Sigmoid colon (tissue), 7 donors: Measurements from ENCODE around the gene MYO5A. TPM values are rescaled to one million over a fixed set of nuclear protein-coding genes. Genes with fewer than 3 reads are reported as not detected.
A peak's percentile ranks its signal among the peaks of the same experiment; 100 is the strongest.

Experiments
- DNase-seq: peaks from one replicate; pipeline ENCODE4 v3.0.0-alpha.2; 2019
- H3K27ac ChIP-seq, 4 donors: fragments of 200-600 bp; sonication (generic); one replicate each; pipeline ENCODE4 v1.5.1; 2016 to 2019; ENCODE audit warnings: mild to moderate bottlenecking in 1 of 4
- H3K27me3 ChIP-seq, 3 donors: fragments of 200-600 bp; sonication (generic); one replicate each; pipeline ENCODE4 v1.5.1; 2019; ENCODE audit warnings: mild to moderate bottlenecking in 1 of 3
- H3K36me3 ChIP-seq, 4 donors: fragments of 200-600 bp; sonication (generic); one replicate each; pipeline ENCODE4 v1.5.1; 2016 to 2019
- H3K4me1 ChIP-seq, 4 donors: fragments of 200-600 bp; sonication (generic); one replicate each; pipeline ENCODE4 v1.5.1; 2017 to 2019
- H3K4me3 ChIP-seq, 4 donors: fragments of 200-600 bp; sonication (generic); one replicate each; pipeline ENCODE4 v1.5.1; 2017 to 2019; ENCODE audit warnings: mild to moderate bottlenecking in 2 of 4, moderate library complexity in 1 of 4
- H3K9me3 ChIP-seq, 4 donors: fragments of 200-600 bp in 3 of 4; sonication (generic) in 3 of 4; one replicate each; pipeline versions ENCODE4 v1.5.1 to v1.6.1; 2013 to 2019
- EP300 ChIP-seq, 4 donors: sonication (generic); formaldehyde crosslinking; IDR thresholded peaks; one replicate each; pipeline ENCODE4 v1.6.1; 2017; ENCODE audit warnings: antibody characterized with exemption in 4 of 4
- POLR2A ChIP-seq, 2 donors: fragments of 450-650 bp; IDR thresholded peaks; one replicate each; pipeline ENCODE4 v1.6.1; 2016; ENCODE audit warnings: antibody characterized with exemption in 2 of 2, mild to moderate bottlenecking in 2 of 2, moderate library complexity in 2 of 2
- POLR2AphosphoS5 ChIP-seq, 4 donors: sonication (generic); formaldehyde crosslinking; IDR thresholded peaks; one replicate each; pipeline ENCODE4 v1.6.1; 2017; ENCODE audit warnings: antibody characterized with exemption in 4 of 4
- WGBS, 2 donors: extraction: QIAGEN DNeasy Blood & Tissue Kit; methylation state at CpG; one replicate each; pipeline ENCODE4 v1.1.7; 2013; 5-methylcytosine and 5-hydroxymethylcytosine counted together
- intact Hi-C: fragments of 100-400 bp; cut with DNase I; formaldehyde crosslinking; loops from one replicate; pipeline ENCODE4 v1.15.1; 2023
- polyA plus RNA-seq, 3 donors: library from polyadenylated mRNA; stranded (reverse); fragments of 200-250 nt; gene quantifications; one replicate each; pipeline ENCODE4 v1.2.3, GENCODE V29; 2013
- total RNA-seq, 4 donors: library from RNA; depleted of rRNA; stranded (reverse); fragments of >200 nt; gene quantifications; one replicate each; pipeline ENCODE4 v1.1.0, GENCODE V29; 2016
- TF ChIP-seq, protein P1 (sequence below), 4 experiments: fragments of 450-650 bp in 3 of 4; fragments of 200-600 bp in 1 of 4; IDR thresholded peaks; one replicate each; pipeline ENCODE4 v1.5.1; 2016 to 2019; ENCODE audit warnings: antibody characterized with exemption in 4 of 4, mild to moderate bottlenecking in 3 of 4, moderate library complexity in 2 of 4
- donor health status: healthy with polysubstance abuse.
- donor health status: Bipolar disorder and iron deficiency.
- donor health status: healthy.

Gene MYO5A
- total and polyA plus RNA-seq, 7 donors: 2.1 to 46.0 (median 23.5) TPM

DNA sequence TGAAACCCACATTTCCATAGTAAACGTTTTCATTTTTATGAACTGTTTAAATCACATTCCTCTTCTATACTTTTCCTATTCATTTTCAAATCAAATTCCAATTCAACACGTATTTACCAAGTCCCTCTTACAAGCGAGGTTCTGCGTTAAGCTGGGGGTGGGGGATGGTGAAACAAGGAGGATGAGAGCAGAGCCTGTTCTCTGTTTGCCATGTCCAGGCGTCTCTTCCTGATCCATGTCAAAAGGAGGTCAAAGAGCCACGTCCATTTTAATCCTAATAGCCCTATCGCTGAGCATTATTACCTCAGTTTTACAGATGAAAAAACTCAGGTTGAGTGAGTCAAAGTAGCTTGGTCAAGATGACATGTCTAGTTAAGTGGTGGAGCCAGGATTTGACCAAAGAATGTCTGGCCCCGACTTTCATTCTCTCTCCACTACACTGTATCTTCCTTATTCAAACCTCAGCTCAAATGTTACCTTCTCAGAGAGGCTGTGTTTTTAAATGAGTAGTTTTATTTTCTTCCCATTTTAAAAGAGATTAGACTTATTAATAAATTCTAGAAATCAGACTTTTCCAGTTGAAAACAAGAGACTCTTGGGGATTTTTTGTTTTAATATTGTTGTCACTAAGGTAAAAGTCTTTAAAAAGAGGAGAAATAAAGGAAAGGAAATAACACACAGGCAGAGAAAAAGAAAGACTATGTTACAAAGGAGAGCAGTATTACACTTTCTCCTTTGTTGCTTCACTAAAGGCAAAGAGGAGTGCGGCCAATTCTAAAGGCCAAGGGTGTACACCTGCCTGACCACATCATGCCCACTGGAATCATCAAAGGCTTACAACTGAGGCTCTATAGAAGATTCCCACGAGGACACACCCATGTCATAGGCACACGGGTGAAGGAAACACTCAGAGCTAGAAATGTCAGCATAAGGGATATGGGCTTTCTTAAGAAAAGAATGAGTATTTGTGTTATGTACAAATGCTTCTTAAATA lies 42.4 kb downstream of the MYO5A start:
- Histone ChIP-seq H3K4me3 (no peak overlapping the region), H3K9me3 (no peaks in the 10 kb centered on the region), H3K27me3 (no peaks in the 10 kb centered on the region), H3K36me3 (no peaks in the 10 kb centered on the region), H3K27ac (no peak overlapping the region), H3K4me1 (peaks cover 0 to 31% (median 11%) of the 10 kb centered on the region in 4 donors)
- intact Hi-C loops: no loop called here
- WGBS, 2 donors: 72 to 73% methylated on average over 11 of the region's 11 CpGs
- DNase-seq: no peak
- TF ChIP-seq, protein P1, sequence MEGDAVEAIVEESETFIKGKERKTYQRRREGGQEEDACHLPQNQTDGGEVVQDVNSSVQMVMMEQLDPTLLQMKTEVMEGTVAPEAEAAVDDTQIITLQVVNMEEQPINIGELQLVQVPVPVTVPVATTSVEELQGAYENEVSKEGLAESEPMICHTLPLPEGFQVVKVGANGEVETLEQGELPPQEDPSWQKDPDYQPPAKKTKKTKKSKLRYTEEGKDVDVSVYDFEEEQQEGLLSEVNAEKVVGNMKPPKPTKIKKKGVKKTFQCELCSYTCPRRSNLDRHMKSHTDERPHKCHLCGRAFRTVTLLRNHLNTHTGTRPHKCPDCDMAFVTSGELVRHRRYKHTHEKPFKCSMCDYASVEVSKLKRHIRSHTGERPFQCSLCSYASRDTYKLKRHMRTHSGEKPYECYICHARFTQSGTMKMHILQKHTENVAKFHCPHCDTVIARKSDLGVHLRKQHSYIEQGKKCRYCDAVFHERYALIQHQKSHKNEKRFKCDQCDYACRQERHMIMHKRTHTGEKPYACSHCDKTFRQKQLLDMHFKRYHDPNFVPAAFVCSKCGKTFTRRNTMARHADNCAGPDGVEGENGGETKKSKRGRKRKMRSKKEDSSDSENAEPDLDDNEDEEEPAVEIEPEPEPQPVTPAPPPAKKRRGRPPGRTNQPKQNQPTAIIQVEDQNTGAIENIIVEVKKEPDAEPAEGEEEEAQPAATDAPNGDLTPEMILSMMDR (IDR thresholded peaks at IDR 0.05): no peak
- TF ChIP-seq POLR2AphosphoS5 (IDR thresholded peaks at IDR 0.05): no peak
- no peak for TF ChIP-seq EP300 (IDR thresholded peaks at IDR 0.05)
- no peak for TF ChIP-seq POLR2A (IDR thresholded peaks at IDR 0.05)

- Histone ChIP-seq H3K4me3 (no peak overlapping the region), H3K36me3 (no peaks in the 10 kb centered on the region), H3K27ac (no peak overlapping the region), H3K9me3 (no peaks in the 10 kb centered on the region), H3K4me1 (peaks cover 0 to 32% (median 12%) of the 10 kb centered on the region in 4 donors), H3K27me3 (no peaks in the 10 kb centered on the region)
- intact Hi-C loops: no loop called here
- 95% methylated on average over 2 of the region's 2 CpGs for WGBS, 2 donors
- no peak for TF ChIP-seq POLR2A (IDR thresholded peaks at IDR 0.05)
- no peak for TF ChIP-seq POLR2AphosphoS5 (IDR thresholded peaks at IDR 0.05)
- no peak for TF ChIP-seq EP300 (IDR thresholded peaks at IDR 0.05)
- TF ChIP-seq, protein P1 (IDR thresholded peaks at IDR 0.05): no peak
- DNase-seq: no peak
Measured at GRCh38 chr15:52485290-52485689, 43.4 kb downstream of the MYO5A start.

- Histone ChIP-seq H3K4me3 (no peak overlapping the region), H3K4me1 (peaks cover 0 to 32% (median 12%) of the 10 kb centered on the region in 4 donors), H3K36me3 (no peaks in the 10 kb centered on the region), H3K27ac (peak overlapping the region in 2 of 4 donors; percentile 8 to 50), H3K9me3 (no peaks in the 10 kb centered on the region), H3K27me3 (no peaks in the 10 kb centered on the region)
- intact Hi-C loops: no loop called here
- DNase-seq: no peak
- 63% methylated on average over 3 of the region's 3 CpGs for WGBS, 2 donors
- TF ChIP-seq EP300 (IDR thresholded peaks at IDR 0.05): no peak
- TF ChIP-seq POLR2AphosphoS5 (IDR thresholded peaks at IDR 0.05): peak in 1 of 4 donors; percentile 17
Measured at GRCh38 chr15:52483707-52484106, 45.0 kb downstream of the MYO5A start.

- H3K4me3 ChIP-seq: no peak overlapping the region
- peak overlapping the region in 3 of 4 donors; percentile 2 to 50 (median 40) for H3K27ac ChIP-seq
- no peak for DNase-seq
- no peaks in the 10 kb centered on the region for H3K36me3 ChIP-seq
- H3K27me3 ChIP-seq: no peaks in the 10 kb centered on the region
- no peaks in the 10 kb centered on the region for H3K9me3 ChIP-seq
- intact Hi-C loops: no loop called here
- H3K4me1 ChIP-seq: peaks cover 0 to 28% (median 12%) of the 10 kb centered on the region in 4 donors
- 46 to 72% methylated on average over 3 of the region's 3 CpGs for WGBS, 2 donors
- TF ChIP-seq POLR2AphosphoS5 (IDR thresholded peaks at IDR 0.05): peak in 2 of 4 donors; percentile 27 to 30
- TF ChIP-seq, protein P1 (IDR thresholded peaks at IDR 0.05): no peak
Measured at GRCh38 chr15:52481915-52482314, 46.8 kb downstream of the MYO5A start.

DNA sequence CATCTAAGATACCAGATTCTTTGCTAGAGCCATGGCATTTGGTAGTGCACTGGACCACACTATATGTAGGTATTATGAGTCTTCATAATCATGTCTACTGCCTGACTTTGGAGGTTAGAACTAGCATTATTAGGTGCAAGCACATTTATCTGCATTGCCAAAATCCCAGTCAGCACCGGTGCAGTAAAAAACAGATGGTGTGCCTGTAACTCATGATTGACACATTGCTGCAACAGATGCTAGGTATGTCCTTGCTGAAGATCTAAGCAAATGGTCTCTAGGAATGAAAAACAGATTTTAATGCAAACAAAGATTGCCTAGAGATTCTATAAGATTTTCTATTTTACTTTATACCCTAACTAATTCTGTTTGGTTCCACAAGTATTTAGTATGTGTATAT lies 47.7 kb downstream of the MYO5A start:
- Histone ChIP-seq H3K27me3 (no peaks in the 10 kb centered on the region), H3K27ac (no peak overlapping the region)

More for the DNA sequence above, 47.7 kb downstream of the MYO5A start:
- TF ChIP-seq EP300 (IDR thresholded peaks at IDR 0.05) (no peak), POLR2AphosphoS5 (IDR thresholded peaks at IDR 0.05) (no peak), POLR2A (IDR thresholded peaks at IDR 0.05) (no peak)
- 58 to 63% methylated on average over 1 of the region's 1 CpG for WGBS, 2 donors
- intact Hi-C loops: no loop called here
- Histone ChIP-seq H3K4me3 (no peak overlapping the region), H3K4me1 (peaks cover 0 to 27% (median 12%) of the 10 kb centered on the region in 4 donors), H3K36me3 (no peaks in the 10 kb centered on the region), H3K9me3 (no peaks in the 10 kb centered on the region)
- no peak for DNase-seq
